ENCODE data around the gene ZG16B.

The ZG16B gene, protein sequence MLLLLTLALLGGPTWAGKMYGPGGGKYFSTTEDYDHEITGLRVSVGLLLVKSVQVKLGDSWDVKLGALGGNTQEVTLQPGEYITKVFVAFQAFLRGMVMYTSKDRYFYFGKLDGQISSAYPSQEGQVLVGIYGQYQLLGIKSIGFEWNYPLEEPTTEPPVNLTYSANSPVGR

DNA sequence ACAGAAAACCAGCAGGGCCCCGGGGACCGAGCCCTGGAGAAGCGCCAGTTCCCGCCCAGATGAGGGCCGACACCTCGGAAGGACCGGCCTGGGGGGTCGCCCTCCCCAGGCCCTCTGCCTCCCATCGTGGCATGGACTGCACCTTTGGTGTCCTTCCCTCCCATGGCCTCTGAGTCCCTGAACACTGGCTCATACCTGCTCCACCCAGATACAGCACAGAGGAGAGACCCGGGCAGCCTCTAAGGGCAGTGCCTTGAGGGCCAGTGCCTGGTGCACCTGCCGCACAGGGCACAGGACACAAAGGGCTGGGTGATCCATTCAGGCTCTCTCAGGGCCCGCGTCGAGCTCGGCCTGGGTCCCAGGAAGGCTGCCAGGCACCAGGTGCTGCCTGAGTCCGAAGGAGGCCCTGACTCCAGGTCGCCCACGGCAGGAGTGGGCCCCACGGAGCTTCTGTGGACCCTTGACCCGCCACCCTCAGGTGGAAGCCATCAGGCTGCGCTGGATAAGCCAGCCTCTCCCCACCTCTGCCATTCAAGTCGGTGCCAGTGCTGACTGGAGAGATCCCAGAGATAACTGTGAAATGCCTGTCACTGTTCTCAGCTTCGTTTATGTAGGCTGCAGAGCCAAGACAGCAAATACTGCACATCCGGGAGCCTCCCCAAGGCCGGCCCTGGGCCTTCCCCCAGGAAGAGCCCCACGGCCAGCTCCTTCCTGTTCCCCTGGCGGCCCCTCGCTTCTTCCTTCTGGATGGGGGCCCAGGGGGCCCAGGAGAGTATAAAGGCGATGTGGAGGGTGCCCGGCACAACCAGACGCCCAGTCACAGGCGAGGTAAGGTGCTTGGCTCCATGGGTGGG lies at the start of gene ZG16B:
TSS of gene ZG16B (plus strand) at position 803 of the 854 bp plus-strand sequence. CDS start 139 bp downstream, outside the sequence.
- DNase-seq, result no peak

DNA sequence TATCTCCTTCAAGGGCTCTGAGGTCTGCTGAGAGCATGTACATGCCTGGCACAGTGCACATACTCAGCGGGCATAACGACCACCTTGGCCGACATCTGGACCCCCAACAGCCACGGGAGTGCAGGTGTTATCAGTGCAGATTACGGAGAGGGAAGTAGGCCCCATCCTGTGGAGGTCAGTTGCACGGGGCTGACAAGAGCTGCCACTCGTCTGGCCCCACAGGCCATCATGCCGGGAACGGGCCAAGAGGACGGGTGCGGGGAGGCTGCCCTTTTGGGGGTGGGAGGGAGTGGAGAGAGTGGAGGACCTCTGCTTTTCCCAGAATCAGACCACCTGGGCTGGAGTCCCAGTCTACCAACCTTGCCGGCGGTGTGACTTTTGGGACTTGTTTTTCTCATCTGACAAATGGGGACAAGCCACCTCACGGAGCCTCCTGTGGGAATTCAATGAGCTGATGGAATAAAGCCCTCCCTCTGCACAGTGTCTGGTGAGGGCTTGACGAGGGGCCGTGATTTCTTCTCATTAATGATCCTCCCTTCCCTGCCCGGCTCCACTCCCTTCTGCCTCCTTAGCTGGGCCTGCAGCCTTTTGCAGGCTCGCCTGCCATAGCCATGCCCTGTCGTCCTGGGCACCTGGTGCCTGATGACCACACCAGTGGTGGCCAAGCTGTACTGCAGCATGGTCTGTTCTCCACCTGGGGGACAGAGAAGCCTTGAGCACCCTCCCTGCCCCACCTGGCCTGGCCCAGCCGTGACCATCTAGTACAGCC lies 47.3 kb upstream of the ZG16B start:
- DNase-seq, result no peak

DNA sequence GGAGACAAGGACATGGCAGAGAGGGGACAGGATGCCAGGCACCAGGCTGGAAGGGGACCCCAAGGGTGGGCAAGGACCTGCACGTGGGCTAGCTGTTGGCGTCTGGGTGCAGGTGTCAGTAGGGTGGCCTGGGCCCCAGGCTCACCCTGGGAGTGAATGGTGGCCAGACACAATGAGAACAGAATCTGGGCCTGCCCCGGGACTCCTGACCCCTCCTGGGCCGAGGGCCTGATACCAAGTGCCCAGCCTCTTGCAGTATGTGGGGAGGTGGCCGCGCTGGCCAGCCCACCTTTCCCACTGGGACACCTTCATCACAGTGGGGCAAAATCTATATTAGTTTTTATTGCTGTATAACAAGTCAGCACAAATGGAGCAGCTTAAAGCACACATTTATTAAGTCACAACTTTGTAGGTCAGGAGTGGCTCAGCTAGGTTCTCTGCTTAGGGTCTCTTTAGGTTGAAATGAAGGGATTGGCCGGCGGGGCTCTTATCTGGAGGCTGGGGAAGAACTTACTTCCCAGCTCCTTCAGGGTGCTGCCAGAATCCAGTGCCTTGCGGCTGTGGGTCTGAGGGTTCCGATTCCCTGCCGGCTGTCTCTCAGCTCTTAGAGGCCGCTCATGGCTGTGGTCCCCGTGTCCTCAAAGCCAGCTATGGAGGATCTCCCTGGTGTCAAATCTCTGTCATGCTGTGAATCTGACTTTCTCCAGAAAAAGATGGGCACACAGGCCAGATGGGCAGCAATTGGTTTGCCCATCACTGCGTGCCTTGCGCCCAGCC lies 46.3 kb upstream of the ZG16B start:
- no peak for DNase-seq

DNA sequence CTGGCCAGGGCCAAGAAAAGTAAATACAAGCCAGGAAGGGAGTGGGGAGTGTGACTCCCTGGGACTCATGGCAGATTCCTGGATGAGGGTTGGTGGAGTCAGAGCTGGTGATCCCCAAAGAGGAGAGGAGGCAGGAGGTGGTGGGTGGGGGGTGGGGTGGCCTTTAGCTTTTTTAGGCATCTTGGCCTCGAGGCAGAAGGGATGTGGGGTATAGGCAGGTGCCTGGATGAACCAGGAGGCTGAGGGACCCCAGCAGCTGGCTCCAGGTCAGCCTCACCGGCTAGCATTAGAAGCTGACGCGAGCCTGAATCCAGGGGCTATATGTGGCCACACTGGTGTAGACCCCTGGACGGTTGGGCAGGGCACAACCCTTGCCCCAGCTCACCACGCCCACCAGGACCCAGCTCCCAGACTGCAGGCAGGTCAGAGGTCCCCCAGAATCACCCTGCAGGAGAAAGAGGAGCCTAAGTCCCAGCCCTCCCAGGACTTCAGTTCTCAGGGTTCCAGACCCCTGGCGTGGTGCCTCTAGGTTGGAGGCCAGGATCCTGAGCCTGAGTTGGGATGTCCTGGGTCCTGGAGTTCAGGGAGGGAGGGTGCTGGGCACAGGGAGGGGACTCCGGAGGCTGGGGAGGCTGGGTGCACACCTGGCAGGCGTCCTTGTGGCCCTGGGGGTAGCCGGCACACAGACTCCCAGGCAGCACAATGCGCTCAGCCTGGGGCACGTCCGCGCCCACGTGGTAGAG lies 45.6 kb upstream of the ZG16B start:
- no peak for DNase-seq

DNA sequence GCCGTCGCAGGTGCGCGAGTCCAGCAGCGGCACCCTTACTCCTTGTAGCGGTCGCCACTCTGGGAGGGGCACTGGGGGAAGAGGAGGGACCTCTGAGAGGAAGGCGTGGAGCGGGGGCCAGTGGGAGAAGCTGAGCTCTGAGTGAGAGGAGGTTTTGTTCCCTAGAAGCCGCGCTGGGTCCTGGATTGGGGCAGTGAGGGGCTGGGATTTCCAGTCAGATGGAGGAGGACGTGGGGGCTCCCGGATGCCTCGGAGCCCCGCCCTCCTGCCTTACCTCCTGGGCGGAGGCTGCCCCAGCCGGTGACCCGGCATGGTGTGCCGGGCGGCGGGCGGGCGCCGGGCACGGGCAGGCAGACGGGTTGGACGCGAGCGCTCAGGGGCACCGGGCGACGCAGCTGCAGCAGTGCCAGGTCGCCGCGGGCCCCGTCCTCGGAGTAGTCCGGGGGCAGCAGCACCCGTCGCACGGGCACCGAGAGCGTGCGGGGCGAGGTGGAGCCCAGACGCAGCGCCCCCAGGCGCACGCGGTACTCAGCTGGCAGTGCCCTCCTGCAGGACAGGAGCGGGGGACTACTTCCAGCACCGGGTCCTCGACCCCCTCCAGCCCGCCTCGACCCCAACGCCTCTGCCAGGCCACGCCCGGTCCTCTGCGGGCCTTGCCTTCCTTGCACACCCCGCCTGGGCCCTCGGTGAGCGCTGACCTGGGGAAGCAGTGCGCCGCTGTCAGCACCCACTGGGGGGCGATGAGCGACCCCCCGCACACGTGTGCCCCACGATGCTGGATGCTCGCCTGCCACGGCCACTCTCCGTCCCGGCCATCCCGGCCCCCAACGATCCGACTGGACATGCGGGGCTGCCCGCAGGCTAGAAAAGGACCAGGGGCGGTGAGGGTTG lies 44.8 kb upstream of the ZG16B start:
- DNase-seq, result peak; percentile 34

DNA sequence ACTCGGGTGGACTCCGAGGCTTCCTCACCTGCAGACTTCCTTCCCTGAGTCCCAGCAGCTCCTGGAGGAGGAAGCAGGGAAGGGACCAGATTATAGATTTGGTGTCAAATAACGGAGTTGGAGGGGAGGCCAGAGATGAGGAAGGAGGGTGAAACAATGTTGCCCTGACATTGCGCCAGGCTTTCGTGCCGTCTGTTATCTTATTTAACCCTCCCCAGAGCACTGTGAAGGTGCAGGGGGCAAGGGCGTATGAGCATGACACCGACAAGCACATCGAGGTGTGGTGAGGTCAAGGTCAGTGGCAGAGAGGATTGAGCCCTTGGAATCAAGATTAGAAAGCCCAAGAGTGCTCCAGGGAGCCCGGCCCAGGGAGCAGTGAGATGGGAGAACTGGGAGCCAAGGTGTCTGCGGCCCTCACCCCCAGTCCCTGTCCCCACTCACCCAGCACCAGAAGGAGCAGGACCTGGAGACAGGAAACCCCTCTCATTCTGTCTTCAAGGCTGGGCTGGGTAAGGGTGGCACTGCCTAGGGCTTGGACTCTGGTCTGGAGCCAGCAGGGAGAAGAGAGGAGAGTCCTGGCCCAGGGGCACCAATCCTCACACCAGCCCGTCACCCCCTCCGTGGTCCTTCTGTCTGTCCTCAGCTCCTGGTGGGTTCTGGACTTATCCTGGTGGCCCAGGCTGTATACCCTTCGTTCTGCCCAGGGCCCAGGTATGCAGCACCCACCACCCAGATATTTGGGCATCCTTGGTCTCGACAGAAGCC lies 43.9 kb upstream of the ZG16B start:
- DNase-seq, result no peak

DNA sequence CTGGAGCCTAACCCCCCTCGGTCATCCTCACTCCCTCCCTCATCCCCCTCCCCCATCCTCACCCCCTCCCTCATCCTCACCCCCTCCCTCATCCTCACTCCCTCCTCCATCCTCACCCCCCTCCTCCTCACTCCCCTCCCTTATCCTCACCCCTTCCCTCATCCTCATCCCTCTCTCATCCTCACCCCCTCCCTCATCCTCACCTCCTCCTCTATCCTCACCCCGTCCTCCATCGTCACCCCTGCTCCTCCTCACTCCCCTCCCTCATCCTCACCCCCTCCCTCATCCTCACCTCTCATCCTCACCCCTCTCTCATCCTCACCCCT lies 43.3 kb upstream of the ZG16B start:
- no peak for DNase-seq

DNA sequence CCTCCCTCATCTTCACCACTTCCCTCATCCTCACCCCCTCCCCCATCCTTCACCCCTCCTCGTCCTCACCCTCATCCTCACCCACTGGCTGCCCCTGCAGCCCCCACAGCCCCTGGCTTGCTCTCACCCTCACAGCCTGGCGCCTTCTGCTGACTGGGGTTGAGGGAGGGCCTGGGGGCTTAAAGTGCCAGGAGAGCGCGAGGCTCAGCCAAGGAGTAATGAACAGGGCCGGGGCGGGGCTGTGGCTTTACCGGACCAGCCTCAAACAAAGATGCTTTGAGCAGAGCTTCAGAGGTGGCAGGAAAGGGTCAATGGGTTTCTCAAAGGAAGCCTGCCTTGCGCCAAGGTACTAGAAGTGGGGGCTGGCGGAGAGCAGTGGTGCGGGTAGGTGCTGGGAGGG lies 42.7 kb upstream of the ZG16B start, which contains the start of gene PRSS33:
TSS of gene PRSS33 (minus strand) at position 155 of the 400 bp plus-strand sequence. CDS start 1,013 bp downstream, outside the sequence.
- DNase-seq, result no peak

DNA sequence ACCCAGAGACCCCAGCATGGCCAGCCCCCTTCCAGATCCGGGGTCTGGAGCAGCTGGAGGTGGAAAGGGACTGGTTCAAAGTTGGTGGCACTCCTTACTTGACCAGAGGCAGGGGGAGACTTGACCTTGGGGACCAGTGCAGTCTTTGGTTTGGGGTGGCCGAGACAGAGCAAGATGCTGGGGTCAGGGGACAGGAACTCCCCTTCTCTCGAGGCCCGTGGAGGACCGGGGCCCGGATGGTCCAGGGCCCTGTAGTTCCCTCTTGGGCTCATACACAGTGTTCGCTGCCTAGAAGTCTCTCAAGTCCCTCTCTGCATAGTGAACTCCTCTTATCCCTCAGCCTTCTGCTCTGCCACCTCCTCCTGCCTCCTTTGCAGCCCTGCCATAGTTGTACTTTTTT lies 42.1 kb upstream of the ZG16B start:
- no peak for DNase-seq

DNA sequence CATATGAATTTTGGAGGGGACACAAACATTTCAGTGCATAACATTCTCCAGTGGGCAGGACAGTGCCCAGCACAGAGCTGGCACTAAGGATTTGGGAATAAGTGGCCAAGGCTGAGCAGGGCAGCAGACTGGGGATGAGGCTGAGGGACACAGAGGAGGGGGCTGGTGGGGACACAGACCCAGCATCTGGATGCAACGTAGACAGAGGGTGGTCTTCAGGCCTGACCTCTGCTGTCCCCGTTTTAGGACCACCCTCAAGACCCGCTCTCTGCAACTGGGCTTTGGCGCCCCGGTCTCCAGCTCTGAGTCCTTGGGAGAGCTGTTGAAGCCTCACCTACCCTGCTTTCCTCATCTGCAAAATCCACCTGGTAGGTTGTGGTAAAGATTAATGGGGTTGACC lies 39.5 kb upstream of the ZG16B start:
- no peak for DNase-seq

DNA sequence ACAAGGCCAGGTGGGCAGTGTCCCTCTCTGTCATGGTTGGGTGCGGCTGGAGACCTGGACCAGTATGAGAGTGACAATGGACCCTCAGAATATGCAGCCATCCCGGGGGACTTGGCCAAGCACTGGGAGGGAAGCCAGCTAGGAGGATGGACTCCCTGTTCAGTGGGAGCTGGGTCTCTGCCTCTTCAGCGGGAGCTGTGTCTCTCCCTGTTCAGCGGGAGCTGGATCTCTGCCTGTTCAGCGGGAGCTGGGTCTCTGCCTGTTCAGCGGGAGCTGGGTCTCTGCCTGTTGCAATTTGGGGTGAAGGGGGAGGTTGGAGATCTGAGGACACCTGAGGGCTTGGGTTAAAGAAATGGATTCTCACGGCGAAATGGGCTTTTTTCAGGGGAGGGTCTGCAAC lies 38.9 kb upstream of the ZG16B start:
- DNase-seq, result no peak

DNA sequence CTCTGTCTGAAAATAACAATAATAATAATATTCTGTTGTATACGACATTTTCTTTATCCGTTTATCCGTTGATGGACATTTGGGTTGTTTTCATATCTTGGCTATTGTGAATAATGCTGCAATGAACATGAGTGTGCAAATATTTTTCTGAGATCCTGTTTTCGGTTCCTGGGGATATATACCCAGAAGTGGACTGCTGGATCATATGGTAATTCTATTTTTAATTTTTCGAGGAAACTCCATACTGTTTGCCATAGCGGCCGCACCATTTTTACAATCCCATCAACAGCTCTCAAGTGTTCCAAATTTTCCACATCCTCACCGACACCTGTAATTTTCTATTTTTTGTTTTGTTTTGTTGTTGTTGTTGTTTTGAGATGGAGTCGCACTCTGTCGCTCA lies 37.2 kb upstream of the ZG16B start:
- DNase-seq, result no peak

DNA sequence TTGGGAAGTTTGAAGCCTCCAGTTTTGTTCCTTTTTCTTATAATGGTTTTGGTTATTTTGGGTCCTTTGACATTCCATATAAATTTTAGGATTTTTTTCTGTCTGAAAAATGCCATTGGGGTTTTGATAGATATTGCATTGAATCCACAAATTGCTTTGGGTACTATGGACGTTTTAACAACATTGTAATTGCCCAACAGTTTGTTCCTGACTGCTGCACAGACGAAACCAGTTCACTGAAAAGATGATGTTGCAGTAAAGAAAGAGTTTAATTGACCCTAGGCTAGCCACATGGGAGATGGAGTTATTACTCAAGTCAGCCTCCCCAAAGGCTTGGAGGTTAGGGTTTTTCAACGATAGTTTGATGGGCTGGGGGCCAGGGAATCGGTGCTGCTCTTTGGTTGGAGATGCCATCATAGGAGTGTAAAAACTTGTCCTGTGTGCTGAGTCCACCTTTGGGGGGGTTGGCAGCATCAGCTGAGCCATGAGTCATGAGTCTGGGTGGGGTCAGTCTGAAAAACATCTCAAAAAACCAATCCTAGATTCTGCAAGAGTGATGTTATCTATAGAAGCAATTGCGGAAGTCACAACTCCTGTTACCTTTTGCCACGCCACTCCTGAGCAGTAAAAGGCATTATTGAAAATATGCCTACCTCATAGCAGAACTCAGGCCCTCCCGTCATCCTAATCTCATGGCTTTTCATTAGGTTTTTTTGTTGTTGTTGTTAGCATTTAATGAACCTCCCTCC lies 34.5 kb upstream of the ZG16B start:
- DNase-seq, result no peak

DNA sequence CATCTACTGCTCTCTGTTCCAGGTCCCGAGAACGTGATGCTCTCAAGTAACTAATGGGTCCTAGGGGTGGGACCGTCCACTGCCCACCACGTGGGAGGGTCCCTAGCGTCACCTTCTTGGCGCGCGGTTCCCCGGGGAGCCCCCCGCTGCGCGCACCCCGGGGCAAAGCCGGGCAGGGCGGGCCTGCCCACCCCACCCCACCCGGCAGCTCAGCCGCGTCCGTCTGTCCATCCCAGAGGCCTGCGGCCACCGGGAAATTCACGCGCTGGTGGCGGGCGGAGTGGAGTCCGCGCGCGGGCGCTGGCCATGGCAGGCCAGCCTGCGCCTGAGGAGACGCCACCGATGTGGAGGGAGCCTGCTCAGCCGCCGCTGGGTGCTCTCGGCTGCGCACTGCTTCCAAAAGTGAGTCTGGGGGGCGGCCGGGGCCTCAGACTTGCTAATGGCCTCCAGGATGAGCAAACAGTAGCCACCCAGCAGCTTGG lies 31.3 kb upstream of the ZG16B start:
- no peak for DNase-seq

DNA sequence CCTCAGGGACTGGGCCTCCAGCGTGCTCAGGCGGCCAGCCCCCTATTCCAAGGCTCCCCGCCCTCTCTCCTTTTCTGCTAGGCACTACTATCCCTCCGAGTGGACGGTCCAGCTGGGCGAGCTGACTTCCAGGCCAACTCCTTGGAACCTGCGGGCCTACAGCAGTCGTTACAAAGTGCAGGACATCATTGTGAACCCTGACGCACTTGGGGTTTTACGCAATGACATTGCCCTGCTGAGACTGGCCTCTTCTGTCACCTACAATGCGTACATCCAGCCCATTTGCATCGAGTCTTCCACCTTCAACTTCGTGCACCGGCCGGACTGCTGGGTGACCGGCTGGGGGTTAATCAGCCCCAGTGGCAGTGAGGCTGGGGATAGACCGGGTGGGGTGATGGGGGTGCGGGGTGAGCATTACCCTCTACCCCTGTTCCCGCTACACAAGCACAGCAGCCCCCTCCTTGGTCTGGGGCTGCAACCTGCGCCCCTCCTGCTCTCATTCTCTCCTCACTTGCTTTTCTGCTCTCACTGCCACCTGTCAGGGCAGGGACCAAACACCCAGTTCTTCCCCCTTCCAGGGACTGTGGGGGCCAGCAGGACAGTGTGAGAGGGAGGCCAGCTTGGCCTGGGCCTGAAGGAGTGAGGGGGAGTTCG lies 30.8 kb upstream of the ZG16B start:
- no peak for DNase-seq

DNA sequence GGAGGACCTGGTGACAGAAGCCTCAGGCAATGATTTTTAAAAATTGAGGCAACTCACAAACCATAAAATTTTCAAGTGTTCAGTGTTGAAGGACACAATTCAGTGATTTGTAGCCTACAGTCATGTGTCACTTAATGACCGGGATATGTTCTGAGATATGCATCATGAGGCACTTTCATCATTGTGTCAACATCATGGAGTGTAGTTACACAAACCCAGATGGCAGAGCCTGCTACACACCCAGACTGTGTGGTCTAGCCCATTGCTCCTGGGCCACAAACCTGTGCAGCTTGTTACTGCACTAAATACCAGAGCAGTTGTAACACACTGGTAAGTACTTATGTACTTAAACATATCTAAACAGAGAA lies 30.3 kb upstream of the ZG16B start:
- DNase-seq, result no peak

DNA sequence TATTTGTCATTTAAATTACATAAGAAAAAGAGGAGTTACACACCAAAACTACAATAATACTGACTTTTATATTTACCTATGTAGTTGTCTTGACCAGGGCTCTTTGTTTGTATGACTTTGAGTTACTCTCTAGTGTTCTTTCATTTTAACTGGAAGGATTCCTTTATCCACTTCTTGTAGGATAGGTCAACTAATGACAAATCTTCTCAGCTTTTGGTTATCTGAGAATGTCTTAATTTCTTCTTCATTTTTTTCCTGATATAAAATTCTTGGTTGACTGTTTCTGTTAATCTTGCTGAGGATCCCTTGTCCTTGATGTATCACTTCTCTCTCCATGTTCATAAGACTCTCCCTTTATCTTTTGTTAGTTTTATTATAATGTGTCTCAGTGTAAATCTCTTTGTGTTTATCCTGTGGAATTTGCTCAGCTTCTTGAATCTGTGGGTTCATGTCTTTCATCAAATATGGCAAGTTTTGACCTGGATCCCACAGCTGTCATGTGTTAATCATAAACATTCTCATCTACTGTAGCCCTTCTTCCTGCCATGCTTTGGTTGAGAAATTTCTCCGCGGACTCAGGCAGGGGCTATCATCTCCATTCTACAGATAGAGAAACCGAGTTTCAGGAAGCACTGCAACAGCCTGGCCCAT lies 26.4 kb upstream of the ZG16B start:
- no peak for DNase-seq

DNA sequence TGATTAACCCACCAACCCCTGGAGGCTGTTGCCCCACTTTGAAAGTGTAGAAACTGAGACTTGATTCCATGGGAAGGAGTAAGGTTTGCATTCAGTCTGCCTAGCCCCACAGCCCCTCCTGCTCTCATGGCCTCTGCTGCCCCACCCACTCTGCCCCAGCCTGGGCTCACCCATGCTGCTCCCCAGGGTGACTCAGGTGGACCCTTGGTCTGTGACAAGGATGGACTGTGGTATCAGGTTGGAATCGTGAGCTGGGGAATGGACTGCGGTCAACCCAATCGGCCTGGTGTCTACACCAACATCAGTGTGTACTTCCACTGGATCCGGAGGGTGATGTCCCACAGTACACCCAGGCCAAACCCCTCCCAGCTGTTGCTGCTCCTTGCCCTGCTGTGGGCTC lies 25.4 kb upstream of the ZG16B start:
- no peak for DNase-seq

DNA sequence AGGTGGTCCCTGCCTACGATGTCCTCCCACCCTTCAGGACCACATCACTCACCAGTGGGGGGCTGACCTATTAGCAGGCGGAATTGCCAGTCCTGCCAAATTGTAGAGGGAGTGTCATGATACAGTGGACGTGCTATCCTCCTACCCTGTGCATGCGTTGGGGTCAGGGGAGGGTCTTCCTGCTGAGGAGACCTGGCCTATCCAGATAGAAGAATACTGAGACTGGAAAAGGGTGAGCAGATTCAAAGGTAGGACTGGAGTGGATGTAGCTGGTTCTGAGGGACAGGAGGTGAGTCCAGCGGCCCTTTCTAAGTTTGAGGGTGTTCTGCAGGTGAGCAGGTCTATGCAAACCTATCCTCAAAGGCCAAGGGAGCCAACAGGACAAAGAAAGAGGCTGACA lies 23.8 kb upstream of the ZG16B start:
- DNase-seq, result no peak
